SK-N-SH (cell line): ENCODE measurements around the gene LARP4.

Experiments
- EZH2phosphoT487 ChIP-seq: fragments of 200-600 bp; sonication (generic); IDR thresholded peaks from 2 replicates; pipeline ENCODE4 v1.6.1; 2017; ENCODE audit warnings: low read depth, mixed run types, mild to moderate bottlenecking, antibody characterized with exemption, moderate library complexity, borderline replicate concordance
- FOSL2 ChIP-seq: IDR thresholded peaks from 2 replicates; pipeline ENCODE4 v1.4.0; 2012; ENCODE audit warnings: low read depth, mild to moderate bottlenecking, moderate library complexity, borderline replicate concordance
- FOXM1 ChIP-seq: IDR thresholded peaks from 2 replicates; pipeline ENCODE4 v1.4.0; 2012; ENCODE audit warnings: low read depth, mild to moderate bottlenecking
- GATA2 ChIP-seq: sonication (generic); formaldehyde crosslinking; IDR thresholded peaks from 2 replicates; pipeline ENCODE4 v1.5.0; 2020; ENCODE audit warnings: mild to moderate bottlenecking, missing genetic modification reagents
- NFIC ChIP-seq: IDR thresholded peaks from 2 replicates; pipeline ENCODE4 v1.4.0; 2012; ENCODE audit warnings: borderline replicate concordance
- SMC3 ChIP-seq: IDR thresholded peaks from 2 replicates; pipeline ENCODE4 v1.6.1; 2012; ENCODE audit warnings: low read depth, low read length, improper control_type of control experiment
- YY1 ChIP-seq: IDR thresholded peaks from 2 replicates; pipeline ENCODE4 v1.4.0; 2012; ENCODE audit warnings: low read depth, mild to moderate bottlenecking
- TF ChIP-seq, protein P1 (sequence below): fragments of 200-600 bp; sonication (generic); IDR thresholded peaks from 2 replicates; pipeline ENCODE4 v1.6.1; 2017; ENCODE audit warnings: antibody characterized with exemption, mild to moderate bottlenecking, moderate library complexity

DNA sequence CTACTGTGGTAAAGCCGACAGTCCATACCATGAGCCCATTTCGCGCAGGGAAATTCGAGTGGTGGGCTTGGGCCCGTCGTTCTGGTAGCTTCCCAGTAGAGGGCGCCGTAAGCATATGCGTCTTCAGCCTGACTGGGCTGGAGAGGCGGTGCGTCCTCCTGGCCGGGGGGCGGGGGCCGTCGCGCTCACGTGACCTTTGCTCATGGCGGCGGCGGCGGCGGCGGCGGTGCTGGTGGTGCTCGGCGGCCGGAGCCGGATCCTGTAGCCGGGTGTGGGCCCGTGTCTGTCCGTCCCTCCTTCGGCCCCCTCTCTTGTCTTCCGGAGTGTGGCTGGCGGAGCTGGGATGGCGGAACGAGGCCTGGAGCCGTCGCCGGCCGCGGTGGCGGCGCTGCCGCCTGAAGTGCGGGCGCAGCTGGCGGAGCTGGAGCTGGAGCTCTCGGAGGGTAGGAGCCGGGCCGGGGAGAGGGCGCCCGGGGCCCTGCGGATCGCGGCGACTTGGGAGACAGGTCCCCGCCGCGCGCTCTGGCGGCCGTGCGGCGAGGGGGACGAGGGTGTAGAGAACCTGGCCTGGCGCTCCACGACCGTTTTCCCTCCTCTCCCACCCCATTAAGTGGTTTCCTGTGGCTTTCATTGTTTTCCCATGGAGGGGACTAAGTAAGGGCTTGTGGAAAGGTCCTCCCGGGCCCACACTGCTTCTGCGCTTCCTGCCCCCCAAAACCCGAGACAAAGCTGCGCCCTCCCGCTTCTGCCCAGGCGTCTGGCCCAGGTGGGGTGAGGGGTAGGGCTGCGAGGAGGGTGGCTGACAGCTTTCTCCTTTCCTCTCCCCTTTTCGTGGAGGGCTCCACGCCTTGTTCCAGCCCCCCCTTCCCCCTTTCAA, 104.4 kb downstream of the LARP4 start, which contains the start of gene DIP2B:
- TF ChIP-seq FOXM1 (no peak), FOSL2 (no peak), EZH2phosphoT487 (no peak), NFIC (no peak), YY1 (peak; percentile 85), SMC3 (peak; percentile 96), GATA2 (CRISPR knock-in tag) (0 out of 2 replicates have a peak, but pooled peaks have one; percentile 8)
- TF ChIP-seq, protein P1, sequence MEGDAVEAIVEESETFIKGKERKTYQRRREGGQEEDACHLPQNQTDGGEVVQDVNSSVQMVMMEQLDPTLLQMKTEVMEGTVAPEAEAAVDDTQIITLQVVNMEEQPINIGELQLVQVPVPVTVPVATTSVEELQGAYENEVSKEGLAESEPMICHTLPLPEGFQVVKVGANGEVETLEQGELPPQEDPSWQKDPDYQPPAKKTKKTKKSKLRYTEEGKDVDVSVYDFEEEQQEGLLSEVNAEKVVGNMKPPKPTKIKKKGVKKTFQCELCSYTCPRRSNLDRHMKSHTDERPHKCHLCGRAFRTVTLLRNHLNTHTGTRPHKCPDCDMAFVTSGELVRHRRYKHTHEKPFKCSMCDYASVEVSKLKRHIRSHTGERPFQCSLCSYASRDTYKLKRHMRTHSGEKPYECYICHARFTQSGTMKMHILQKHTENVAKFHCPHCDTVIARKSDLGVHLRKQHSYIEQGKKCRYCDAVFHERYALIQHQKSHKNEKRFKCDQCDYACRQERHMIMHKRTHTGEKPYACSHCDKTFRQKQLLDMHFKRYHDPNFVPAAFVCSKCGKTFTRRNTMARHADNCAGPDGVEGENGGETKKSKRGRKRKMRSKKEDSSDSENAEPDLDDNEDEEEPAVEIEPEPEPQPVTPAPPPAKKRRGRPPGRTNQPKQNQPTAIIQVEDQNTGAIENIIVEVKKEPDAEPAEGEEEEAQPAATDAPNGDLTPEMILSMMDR, result peak; percentile 82
